K562 (cell line): ENCODE results near the gene DISC1. TPM values are rescaled to one million over a fixed set of nuclear protein-coding genes. Genes with fewer than 3 reads are reported as not detected.

Experiments
- ATAC-seq: fragments of 200-7000 bp; cut with Tn5 transposase; 3 replicates; pipeline ENCODE4 v1.9.1; 2020; ENCODE audit warnings: moderate library complexity
- BruUV-seq: library from RNA; stranded (reverse); fragments of 400-500 nt; replicated peaks from 2 replicates; lab custom pipeline; 2021; lab: Mats Ljungman, UMichigan
- CTCF ChIA-PET: fragments of 300-600 bp; formaldehyde crosslinking; extraction: SDS; loops from one replicate; lab custom pipeline; 2021; ENCODE audit warnings: low intra/inter-chr PET ratio; lab: Yijun Ruan, JAX
- POLR2A ChIA-PET: fragments of 300-600, 350-650 bp; sonication (Branson Sonifier 250); formaldehyde crosslinking; extraction: SDS; loops from one replicate; lab custom pipeline; 2021; ENCODE audit warnings: antibody characterized with exemption, inconsistent platforms; lab: Yijun Ruan, JAX
- DNase-seq, 4 experiments: peaks; one replicate each; pipeline versions ENCODE4 v3.0.0 to v3.0.0-alpha.2; 2011 to 2018; ENCODE audit warnings: low spot score in 3 of 4, mixed read lengths in 3 of 4; ENCODE audit errors: extremely low read depth in 1 of 4
- FAIRE-seq: peaks from 2 replicates; lab custom pipeline; 2011; peaks lifted over from hg19 to GRCh38; lab: Jason Lieb, UNC
- H2AFZ ChIP-seq: 2 replicates; pipeline ENCODE4 v1.6.0; 2011; ENCODE audit warnings: low read depth, low read length, control low read depth, inconsistent platforms
- H3K27ac ChIP-seq: fragments of 200-600 bp; 3 replicates; pipeline ENCODE4 v1.8.0; 2011; ENCODE audit warnings: low read depth, mild to moderate bottlenecking, control low read depth, inconsistent platforms, low read length, moderate library complexity, mixed read lengths; ENCODE audit errors: extremely low read depth
- H3K27me3 ChIP-seq, 2 experiments: fragments of 300-600 bp in 1 of 2; 2 replicates in 1 of 2; 3 replicates in 1 of 2; pipeline versions ENCODE4 v1.6.0 to v1.8.0; 2011; ENCODE audit warnings: inconsistent platforms in 2 of 2, low read length in 2 of 2, mild to moderate bottlenecking in 1 of 2, mixed read lengths in 1 of 2, moderate library complexity in 1 of 2; ENCODE audit not compliant: control insufficient read depth in 2 of 2, insufficient read depth in 2 of 2
- H3K36me3 ChIP-seq: fragments of 300-600 bp; 3 replicates; pipeline ENCODE4 v1.8.0; 2011; ENCODE audit warnings: mild to moderate bottlenecking, low read length, inconsistent platforms; ENCODE audit not compliant: control insufficient read depth, insufficient read depth
- H3K4me1 ChIP-seq, 2 experiments: fragments of 200-600 bp in 1 of 2; replicated peaks in 1 of 2; 2 replicates in 1 of 2; 3 replicates in 1 of 2; pipeline versions ENCODE4 v1.5.1 to v1.8.0; 2011; ENCODE audit warnings: inconsistent platforms in 2 of 2, low read length in 2 of 2, mild to moderate bottlenecking in 1 of 2, mixed read lengths in 1 of 2, moderate library complexity in 1 of 2; ENCODE audit not compliant: control insufficient read depth in 2 of 2, insufficient read depth in 2 of 2
- H3K4me2 ChIP-seq: 2 replicates; pipeline ENCODE4 v1.6.1; 2011; ENCODE audit warnings: low read length, control low read depth, inconsistent platforms, mixed read lengths; ENCODE audit not compliant: insufficient read depth
- H3K4me3 ChIP-seq: fragments of 200-600 bp; sonication (generic), shearing (Covaris generic); 2 replicates; pipeline ENCODE4 v1.5.1; 2016; ENCODE audit warnings: control low read depth, inconsistent platforms
- H3K79me2 ChIP-seq: fragments of 200-600 bp; 3 replicates; pipeline ENCODE4 v1.8.0; 2011; ENCODE audit warnings: low read length, inconsistent platforms; ENCODE audit not compliant: control insufficient read depth, insufficient read depth
- H3K9ac ChIP-seq, 2 experiments: 2 replicates each; pipeline versions ENCODE4 v1.6.0 to v1.6.1; 2011; ENCODE audit warnings: low read depth in 2 of 2, low read length in 2 of 2, control low read depth in 1 of 2, inconsistent platforms in 1 of 2, mild to moderate bottlenecking in 1 of 2, mixed read lengths in 1 of 2; ENCODE audit not compliant: insufficient read depth in 1 of 2
- H3K9me1 ChIP-seq: one replicate; pipeline ENCODE4 v1.6.0; 2011; ENCODE audit warnings: inconsistent platforms, mild to moderate bottlenecking, low read length, moderate library complexity; ENCODE audit not compliant: control insufficient read depth, insufficient read depth
- H3K9me3 ChIP-seq: replicated peaks from 2 replicates; pipeline ENCODE4 v1.5.1; 2011; ENCODE audit warnings: low read depth, low read length, inconsistent platforms; ENCODE audit not compliant: control insufficient read depth, insufficient read depth
- H4K20me1 ChIP-seq: replicated peaks from 2 replicates; pipeline ENCODE4 v1.6.1; 2011; ENCODE audit warnings: low read length, inconsistent platforms, mixed read lengths; ENCODE audit not compliant: control insufficient read depth, insufficient read depth
- GTF2F1 ChIP-seq: IDR thresholded peaks from 2 replicates; pipeline ENCODE4 v1.6.1; 2011; ENCODE audit warnings: low read depth, low read length, improper control_type of control experiment
- JUN ChIP-seq, 2 experiments: sonication (generic) in 1 of 2; formaldehyde crosslinking in 1 of 2; IDR thresholded peaks; 2 replicates each; pipeline versions ENCODE4 v1.6.1 to v1.8.0; 2012 to 2022; ENCODE audit warnings: borderline replicate concordance in 2 of 2, mild to moderate bottlenecking in 2 of 2, improper control_type of control experiment in 1 of 2, low read depth in 1 of 2, low read length in 1 of 2, missing genetic modification reagents in 1 of 2
- MAFG ChIP-seq: fragments of 450-650 bp; conservative IDR thresholded peaks from 2 replicates; pipeline ENCODE4 v1.6.1; 2016; ENCODE audit warnings: missing genetic modification characterization, missing compliant biosample characterization
- MEF2A ChIP-seq: IDR thresholded peaks from 2 replicates; pipeline ENCODE4 v1.6.1; 2011; ENCODE audit warnings: low read depth, mild to moderate bottlenecking, low read length, moderate library complexity; ENCODE audit not compliant: control insufficient read depth
- NUFIP1 ChIP-seq: fragments of 450-650 bp; IDR thresholded peaks from 2 replicates; pipeline ENCODE4 v1.6.1; 2018; ENCODE audit not compliant: partially characterized antibody
- POLR2G ChIP-seq: fragments of 200-400 bp; formaldehyde crosslinking; IDR thresholded peaks from 2 replicates; pipeline ENCODE4 v1.6.1; 2017; ENCODE audit warnings: low read depth, mild to moderate bottlenecking, antibody characterized with exemption, low read length, moderate library complexity
- SAP30 ChIP-seq: fragments of 200-600 bp; sonication (generic); IDR thresholded peaks from 2 replicates; pipeline ENCODE4 v1.6.1; 2012; ENCODE audit warnings: borderline replicate concordance, low read depth, mild to moderate bottlenecking, moderate library complexity, low read length, control low read depth, inconsistent platforms; ENCODE audit not compliant: insufficient read depth, poor library complexity, severe bottlenecking
- SIN3A ChIP-seq, 2 experiments: fragments of 150-350 bp in 1 of 2; IDR thresholded peaks; 2 replicates each; pipeline ENCODE4 v1.6.1; 2011 to 2016; ENCODE audit warnings: borderline replicate concordance in 2 of 2, low read depth in 2 of 2, low read length in 2 of 2, mild to moderate bottlenecking in 2 of 2, moderate library complexity in 2 of 2; ENCODE audit not compliant: control insufficient read depth in 1 of 2
- SLC30A9 ChIP-seq: fragments of 250-450 bp; sonication (Bioruptor Pico); IDR thresholded peaks from 2 replicates; pipeline ENCODE4 v1.8.0; 2022; ENCODE audit warnings: mild to moderate bottlenecking, moderate library complexity
- SREBF2 ChIP-seq: sonication (generic); formaldehyde crosslinking; IDR thresholded peaks from 2 replicates; pipeline ENCODE4 v1.4.0; 2020; ENCODE audit warnings: mild to moderate bottlenecking, missing genetic modification reagents
- STAT5B ChIP-seq: fragments of 250-450 bp; sonication (Bioruptor Pico); IDR thresholded peaks from 2 replicates; pipeline ENCODE4 v1.8.0; 2021; ENCODE audit warnings: mild to moderate bottlenecking, inconsistent platforms
- TFAM ChIP-seq: fragments of 250-450 bp; sonication (Bioruptor Pico); conservative IDR thresholded peaks from 2 replicates; pipeline ENCODE4 v1.5.0; 2021; ENCODE audit warnings: mild to moderate bottlenecking, moderate library complexity
- ZBTB1 ChIP-seq: sonication (generic); formaldehyde crosslinking; IDR thresholded peaks from 2 replicates; pipeline ENCODE4 v1.8.1; 2023; ENCODE audit warnings: missing genetic modification reagents, low read depth, mild to moderate bottlenecking, borderline replicate concordance
- ZFP36 ChIP-seq: fragments of 150-350 bp; IDR thresholded peaks from 2 replicates; pipeline ENCODE4 v1.6.1; 2018; ENCODE audit warnings: low read length, low read depth; ENCODE audit not compliant: partially characterized antibody
- ZNF121 ChIP-seq: sonication (generic); formaldehyde crosslinking; conservative IDR thresholded peaks from 2 replicates; pipeline ENCODE4 v1.8.0; 2022; ENCODE audit warnings: missing genetic modification reagents
- ZNF143 ChIP-seq: sonication (generic); formaldehyde crosslinking; IDR thresholded peaks from 2 replicates; pipeline ENCODE4 v1.9.0; 2022; ENCODE audit warnings: mild to moderate bottlenecking, missing genetic modification reagents
- ZNF174 ChIP-seq: fragments of 250-450 bp; sonication (Bioruptor Pico); IDR thresholded peaks from 2 replicates; pipeline ENCODE4 v1.4.0; 2020; ENCODE audit warnings: mild to moderate bottlenecking
- ZNF175 ChIP-seq: fragments of 200-800 bp; sonication (Bioruptor generic); IDR thresholded peaks from 2 replicates; pipeline ENCODE4 v1.6.1; 2016; ENCODE audit warnings: low read depth, mild to moderate bottlenecking, missing genetic modification characterization, missing compliant biosample characterization
- ZNF280A ChIP-seq: fragments of 450-650 bp; IDR thresholded peaks from 2 replicates; pipeline ENCODE4 v1.6.1; 2018; ENCODE audit warnings: mild to moderate bottlenecking, low read depth; ENCODE audit not compliant: partially characterized antibody
- WGBS: fragments of 100-300 bp; shearing (Covaris generic); methylation state at CpG from one replicate; pipeline ENCODE4 v1.1.6; 2016; ENCODE audit warnings: low coverage, mixed read lengths; ENCODE audit not compliant: insufficient coverage; ENCODE audit errors: missing lambda C conversion rate; 5-methylcytosine and 5-hydroxymethylcytosine counted together
- in situ Hi-C: fragments of 300-500 bp; cut with MboI; formaldehyde crosslinking; loops from 4 replicates; pipeline ENCODE4 v1.15.0; 2018; ENCODE audit warnings: inconsistent platforms, mixed read lengths
- intact Hi-C: fragments of 100-400 bp; cut with micrococcal nuclease; formaldehyde crosslinking; loops from 2 replicates; pipeline ENCODE4 v1.14.2; 2022
- polyA plus RNA-seq, 8 experiments: library from polyadenylated mRNA; depleted of rRNA in 4 of 8; stranded (reverse) in 5 of 8; unstranded in 3 of 8; fragments of >200 nt; fragmentation: Nextera tagmentation in 2 of 8; fragmentation: Illumina TruSeq in 1 of 8; extraction: Ambion mirVana in 2 of 8; extraction: Trizol in 1 of 8; gene quantifications; 2 replicates each; pipeline versions ENCODE4 v1.2.1 to v1.2.3, GENCODE V29; 2011 to 2014; ENCODE audit warnings: inconsistent platforms in 1 of 8, missing spikeins in 1 of 8
- total RNA-seq, 7 experiments: library from RNA; depleted of rRNA in 6 of 7; stranded (reverse); fragments of >200 nt in 6 of 7; fragmentation: Illumina TruSeq in 2 of 7; extraction: Trizol in 2 of 7; gene quantifications; 2 replicates each; pipeline versions ENCODE4 v1.2.1 to v1.2.3, GENCODE V29; 2011 to 2021; ENCODE audit warnings: low replicate concordance in 1 of 7

The DISC1 gene
- total and polyA plus RNA-seq, 9 of the 15 experiments (the other 6 are each of a cell fraction or from before 2014, with no cell fraction given): 0.01 to 0.11 (median 0.08) TPM; not detected in 1

GRCh38 chr1:231810415-231810814 lies 183.8 kb downstream of the DISC1 start:
- CTCF ChIA-PET: no interaction called here

GRCh38 chr1:231814021-231814420 lies 187.4 kb downstream of the DISC1 start:
- ChIA-PET POLR2A (no interaction called here), CTCF (no interaction called here)
- in situ Hi-C loops (no loop called here), intact Hi-C loops (no loop called here)
- ATAC-seq (no peak), DNase-seq (no peak), FAIRE-seq (no peak)
- H3K9me3 ChIP-seq: no peaks in the 10 kb centered on the region
- no peak overlapping the region for H3K9ac ChIP-seq
- H3K4me2 ChIP-seq: no peak overlapping the region
- H4K20me1 ChIP-seq: no peaks in the 10 kb centered on the region
- H3K4me3 ChIP-seq: no peak overlapping the region
- WGBS: 0% methylated on average over 2 of the region's 2 CpGs
- no peaks in the 10 kb centered on the region for H3K36me3 ChIP-seq
- no peak overlapping the region for H3K27ac ChIP-seq
- H3K27me3 ChIP-seq: no peaks in the 10 kb centered on the region
- no peaks in the 10 kb centered on the region for H3K79me2 ChIP-seq
- H3K9me1 ChIP-seq: no peaks in the 10 kb centered on the region
- no peak overlapping the region for H2AFZ ChIP-seq
- BruUV-seq: no TSS peak
- H3K4me1 ChIP-seq: no peaks in the 10 kb centered on the region; a peak in 1 of 5 replicates
- no peak for TF ChIP-seq SIN3A (IDR thresholded peaks at IDR 0.05; ENCODE audit: borderline replicate concordance in 2 of 2, control insufficient read depth in 1 of 2, low read depth in 2 of 2, low read length in 2 of 2)
- no peak for TF ChIP-seq ZFP36
- no peak for TF ChIP-seq ZBTB1 (CRISPR knock-in tag)
- no peak for TF ChIP-seq SREBF2
- TF ChIP-seq STAT5B (CRISPR knock-in tag): no peak
- no peak for TF ChIP-seq SLC30A9 (CRISPR knock-in tag)
- no peak for TF ChIP-seq ZNF121
- no peak for TF ChIP-seq MAFG (tag)
- no peak for TF ChIP-seq ZNF175 (CRISPR knock-in tag)
- no peak for TF ChIP-seq TFAM (CRISPR knock-in tag)
- TF ChIP-seq NUFIP1: no peak
- no peak for TF ChIP-seq ZNF280A

More at GRCh38 chr1:231810415-231810814, 183.8 kb downstream of the DISC1 start:
- no peaks in the 10 kb centered on the region for H3K36me3 ChIP-seq
- no peak overlapping the region for H3K4me3 ChIP-seq
- H4K20me1 ChIP-seq: no peaks in the 10 kb centered on the region
- intact Hi-C loops: no loop called here
- DNase-seq: no peak
- H2AFZ ChIP-seq: no peak overlapping the region
- TF ChIP-seq ZNF143 (CRISPR knock-in tag) (no peak), JUN (IDR thresholded peaks at IDR 0.05; ENCODE audit: borderline replicate concordance, low read depth, low read length) (no peak), JUN (CRISPR knock-in tag; IDR thresholded peaks at IDR 0.05; ENCODE audit: borderline replicate concordance) (no peak), SAP30 (no peak), ZNF175 (CRISPR knock-in tag) (no peak), ZNF174 (no peak), POLR2G (no peak), MEF2A (no peak), GTF2F1 (no peak)
- H3K4me2 ChIP-seq: no peak overlapping the region
- H3K27ac ChIP-seq: no peak overlapping the region
- no peak for FAIRE-seq
- WGBS: 0% methylated on average over 6 of the region's 6 CpGs
- no peaks in the 10 kb centered on the region for H3K79me2 ChIP-seq
- no peaks in the 10 kb centered on the region for H3K27me3 ChIP-seq
- no peak overlapping the region for H3K9ac ChIP-seq
- in situ Hi-C loops: no loop called here
- H3K4me1 ChIP-seq: peaks cover 0 to 4% of the 10 kb centered on the region in 2 experiments; a peak in 2 of 5 replicates
- POLR2A ChIA-PET: no interaction called here
- no peaks in the 10 kb centered on the region for H3K9me3 ChIP-seq
- BruUV-seq: no TSS peak
- H3K9me1 ChIP-seq: no peaks in the 10 kb centered on the region
- ATAC-seq: no peak
